Measurements from ENCODE around the gene LRBA. TPM values are rescaled to one million over a fixed set of nuclear protein-coding genes. Genes with fewer than 3 reads are reported as not detected.

Gene LRBA
- total and polyA plus RNA-seq, 4 donors: 8.2 to 69.8 (median 32.8) TPM

DNA sequence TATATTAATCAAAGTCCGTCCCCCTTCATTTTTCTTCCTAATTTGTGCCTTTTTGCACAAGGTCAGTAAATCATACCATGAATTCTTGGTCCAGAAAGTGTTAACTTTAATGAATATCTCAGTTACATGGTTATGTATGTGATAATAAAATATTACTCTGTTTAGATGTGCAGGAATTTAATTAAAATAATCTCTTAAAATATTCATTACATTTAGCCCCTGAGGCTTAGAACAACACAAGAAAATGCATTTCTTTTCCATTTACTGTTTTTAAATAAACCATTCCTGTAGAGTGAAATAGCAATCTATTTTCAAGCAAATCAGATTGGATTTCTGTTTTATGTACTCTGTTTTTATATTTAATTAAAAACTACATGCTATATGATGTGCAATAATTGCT, 415.5 kb downstream of the LRBA start:
- Histone ChIP-seq H3K36me3 (ENCODE audit: control insufficient read depth in 4 of 4, insufficient read depth in 3 of 4, low read depth in 1 of 4, low read length in 3 of 4) (peaks cover 0 to 2% (median under 1%) of the 10 kb centered on the region in 4 donors), H3K27ac (ENCODE audit: low read depth in 1 of 2, low read length in 2 of 2) (no peak overlapping the region), H3K9ac (ENCODE audit: low read depth in 1 of 2, low read length in 2 of 2) (no peak overlapping the region), H3K27me3 (ENCODE audit: control insufficient read depth in 4 of 4, insufficient read depth in 4 of 4, low read length in 3 of 4) (no peaks in the 10 kb centered on the region), H3K4me3 (ENCODE audit: low read depth in 1 of 3, low read length in 3 of 3) (no peak overlapping the region), H3K4me1 (ENCODE audit: control insufficient read depth in 4 of 4, insufficient read depth in 4 of 4, low read length in 3 of 4) (no peaks in the 10 kb centered on the region), H3K9me3 (ENCODE audit: control insufficient read depth in 4 of 4, low read length in 3 of 4) (no peaks in the 10 kb centered on the region)
- no peak for DNase-seq (ENCODE audit: low spot score)
- TF ChIP-seq, protein P1, sequence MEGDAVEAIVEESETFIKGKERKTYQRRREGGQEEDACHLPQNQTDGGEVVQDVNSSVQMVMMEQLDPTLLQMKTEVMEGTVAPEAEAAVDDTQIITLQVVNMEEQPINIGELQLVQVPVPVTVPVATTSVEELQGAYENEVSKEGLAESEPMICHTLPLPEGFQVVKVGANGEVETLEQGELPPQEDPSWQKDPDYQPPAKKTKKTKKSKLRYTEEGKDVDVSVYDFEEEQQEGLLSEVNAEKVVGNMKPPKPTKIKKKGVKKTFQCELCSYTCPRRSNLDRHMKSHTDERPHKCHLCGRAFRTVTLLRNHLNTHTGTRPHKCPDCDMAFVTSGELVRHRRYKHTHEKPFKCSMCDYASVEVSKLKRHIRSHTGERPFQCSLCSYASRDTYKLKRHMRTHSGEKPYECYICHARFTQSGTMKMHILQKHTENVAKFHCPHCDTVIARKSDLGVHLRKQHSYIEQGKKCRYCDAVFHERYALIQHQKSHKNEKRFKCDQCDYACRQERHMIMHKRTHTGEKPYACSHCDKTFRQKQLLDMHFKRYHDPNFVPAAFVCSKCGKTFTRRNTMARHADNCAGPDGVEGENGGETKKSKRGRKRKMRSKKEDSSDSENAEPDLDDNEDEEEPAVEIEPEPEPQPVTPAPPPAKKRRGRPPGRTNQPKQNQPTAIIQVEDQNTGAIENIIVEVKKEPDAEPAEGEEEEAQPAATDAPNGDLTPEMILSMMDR (IDR thresholded peaks at IDR 0.05; ENCODE audit: low read depth, low read length, missing input control): no peak
- no peak for TF ChIP-seq FOXA2 (IDR thresholded peaks at IDR 0.05)
- no peak for TF ChIP-seq TAF1 (conservative IDR thresholded peaks at IDR 0.05)
- TF ChIP-seq, protein P2, sequence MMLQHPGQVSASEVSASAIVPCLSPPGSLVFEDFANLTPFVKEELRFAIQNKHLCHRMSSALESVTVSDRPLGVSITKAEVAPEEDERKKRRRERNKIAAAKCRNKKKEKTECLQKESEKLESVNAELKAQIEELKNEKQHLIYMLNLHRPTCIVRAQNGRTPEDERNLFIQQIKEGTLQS (IDR thresholded peaks at IDR 0.05): no peak
- TF ChIP-seq HNF4G (IDR thresholded peaks at IDR 0.05): no peak
- no peak for TF ChIP-seq RAD21 (IDR thresholded peaks at IDR 0.05)
- no peak for TF ChIP-seq RXRA (IDR thresholded peaks at IDR 0.05)
- TF ChIP-seq NR2F2 (IDR thresholded peaks at IDR 0.05): no peak
- TF ChIP-seq EGR1 (IDR thresholded peaks at IDR 0.05; ENCODE audit: low read depth in 2 of 2): no peak
- TF ChIP-seq GABPA (IDR thresholded peaks at IDR 0.05 in 1 of 2, conservative IDR thresholded peaks at IDR 0.05 in 1 of 2): no peak
- TF ChIP-seq JUND (IDR thresholded peaks at IDR 0.05): no peak
- TF ChIP-seq, protein P3, sequence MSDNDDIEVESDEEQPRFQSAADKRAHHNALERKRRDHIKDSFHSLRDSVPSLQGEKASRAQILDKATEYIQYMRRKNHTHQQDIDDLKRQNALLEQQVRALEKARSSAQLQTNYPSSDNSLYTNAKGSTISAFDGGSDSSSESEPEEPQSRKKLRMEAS (IDR thresholded peaks at IDR 0.05): no peak
- no peak for TF ChIP-seq YY1 (IDR thresholded peaks at IDR 0.05)
- no peak for TF ChIP-seq FOXA1 (IDR thresholded peaks at IDR 0.05)
- TF ChIP-seq SP1 (IDR thresholded peaks at IDR 0.05): no peak
- no peak for TF ChIP-seq HNF4A (conservative IDR thresholded peaks at IDR 0.05)
- WGBS: 98% methylated on average over 1 of the region's 1 CpG

DNA sequence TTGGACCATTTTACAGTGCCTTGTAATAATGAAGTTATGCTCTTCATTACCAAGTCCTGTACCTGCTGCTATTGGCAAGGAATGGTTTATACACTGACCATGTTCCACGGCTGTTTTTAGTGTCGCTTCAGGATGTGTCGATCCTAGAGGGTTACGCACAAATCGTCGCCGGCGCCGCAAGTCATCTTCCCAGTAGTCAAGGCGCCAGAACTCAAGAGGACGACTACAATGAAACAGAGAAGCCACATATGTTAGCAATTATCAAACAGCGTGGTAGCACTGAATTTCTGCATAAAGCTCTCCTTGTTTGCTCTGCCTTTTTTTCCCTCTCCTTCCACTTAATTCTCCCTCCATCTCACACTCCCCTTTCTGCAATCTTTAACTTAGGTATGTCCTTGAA, 416.2 kb downstream of the LRBA start:
- peaks cover 0 to 2% (median under 1%) of the 10 kb centered on the region in 4 donors for H3K36me3 ChIP-seq (ENCODE audit: control insufficient read depth in 4 of 4, insufficient read depth in 3 of 4, low read depth in 1 of 4, low read length in 3 of 4)
- H3K4me3 ChIP-seq (ENCODE audit: low read depth in 1 of 3, low read length in 3 of 3): no peak overlapping the region
- DNase-seq (ENCODE audit: low spot score): no peak
- WGBS: 97% methylated on average over 12 of the region's 12 CpGs
- no peak overlapping the region for H3K27ac ChIP-seq (ENCODE audit: low read depth in 1 of 2, low read length in 2 of 2)
- H3K9ac ChIP-seq (ENCODE audit: low read depth in 1 of 2, low read length in 2 of 2): peak overlapping the region in 1 of 2 donors; percentile 19
- H3K9me3 ChIP-seq (ENCODE audit: control insufficient read depth in 4 of 4, low read length in 3 of 4): no peaks in the 10 kb centered on the region
- no peak for TF ChIP-seq JUND (IDR thresholded peaks at IDR 0.05)
- TF ChIP-seq HNF4G (IDR thresholded peaks at IDR 0.05): no peak
- TF ChIP-seq, protein P3 (IDR thresholded peaks at IDR 0.05): no peak
- TF ChIP-seq, protein P2 (IDR thresholded peaks at IDR 0.05): no peak
- no peak for TF ChIP-seq RAD21 (IDR thresholded peaks at IDR 0.05)
- TF ChIP-seq TAF1 (conservative IDR thresholded peaks at IDR 0.05): no peak
- TF ChIP-seq, protein P4, sequence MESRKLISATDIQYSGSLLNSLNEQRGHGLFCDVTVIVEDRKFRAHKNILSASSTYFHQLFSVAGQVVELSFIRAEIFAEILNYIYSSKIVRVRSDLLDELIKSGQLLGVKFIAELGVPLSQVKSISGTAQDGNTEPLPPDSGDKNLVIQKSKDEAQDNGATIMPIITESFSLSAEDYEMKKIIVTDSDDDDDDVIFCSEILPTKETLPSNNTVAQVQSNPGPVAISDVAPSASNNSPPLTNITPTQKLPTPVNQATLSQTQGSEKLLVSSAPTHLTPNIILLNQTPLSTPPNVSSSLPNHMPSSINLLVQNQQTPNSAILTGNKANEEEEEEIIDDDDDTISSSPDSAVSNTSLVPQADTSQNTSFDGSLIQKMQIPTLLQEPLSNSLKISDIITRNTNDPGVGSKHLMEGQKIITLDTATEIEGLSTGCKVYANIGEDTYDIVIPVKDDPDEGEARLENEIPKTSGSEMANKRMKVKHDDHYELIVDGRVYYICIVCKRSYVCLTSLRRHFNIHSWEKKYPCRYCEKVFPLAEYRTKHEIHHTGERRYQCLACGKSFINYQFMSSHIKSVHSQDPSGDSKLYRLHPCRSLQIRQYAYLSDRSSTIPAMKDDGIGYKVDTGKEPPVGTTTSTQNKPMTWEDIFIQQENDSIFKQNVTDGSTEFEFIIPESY (IDR thresholded peaks at IDR 0.05): no peak
- no peaks in the 10 kb centered on the region for H3K27me3 ChIP-seq (ENCODE audit: control insufficient read depth in 4 of 4, insufficient read depth in 4 of 4, low read length in 3 of 4)
- H3K4me1 ChIP-seq (ENCODE audit: control insufficient read depth in 4 of 4, insufficient read depth in 4 of 4, low read length in 3 of 4): no peaks in the 10 kb centered on the region

Measured in liver (tissue), 9 donors.